K562 (cell line): ENCODE measurements around the gene FIBP. TPM values are rescaled to one million over a fixed set of nuclear protein-coding genes. Genes with fewer than 3 reads are reported as not detected.
A peak's percentile ranks its signal among the peaks of the same experiment; 100 is the strongest.

Experiments used
- CHD2 ChIP-seq: IDR thresholded peaks from 2 replicates; pipeline ENCODE4 v1.6.1; 2011; ENCODE audit warnings: low read depth, low read length
- EGR1 ChIP-seq: fragments of 450-650 bp; conservative IDR thresholded peaks from 2 replicates; pipeline ENCODE4 v1.6.1; 2017; ENCODE audit warnings: mild to moderate bottlenecking
- ETV1 ChIP-seq: fragments of 450-650 bp; conservative IDR thresholded peaks from 2 replicates; pipeline ENCODE4 v1.6.1; 2016; ENCODE audit warnings: missing genetic modification characterization, control low read depth, low read depth, missing compliant biosample characterization
- EZH2 ChIP-seq: IDR thresholded peaks from 2 replicates; pipeline ENCODE4 v1.6.1; 2012; ENCODE audit warnings: low read depth, mild to moderate bottlenecking, inconsistent platforms, low read length, borderline replicate concordance
- FOXJ2 ChIP-seq: fragments of 200-800 bp; sonication (Bioruptor generic); IDR thresholded peaks from 2 replicates; pipeline ENCODE4 v1.6.1; 2016; ENCODE audit warnings: missing genetic modification characterization, missing compliant biosample characterization
- MAFF ChIP-seq: IDR thresholded peaks from 2 replicates; pipeline ENCODE4 v1.6.1; 2012; ENCODE audit warnings: low read length, improper control_type of control experiment
- MTA3 ChIP-seq: fragments of 450-650 bp; formaldehyde crosslinking; IDR thresholded peaks from 2 replicates; pipeline ENCODE4 v1.6.1; 2017; ENCODE audit warnings: mild to moderate bottlenecking, borderline replicate concordance
- MXI1 ChIP-seq: IDR thresholded peaks from 2 replicates; pipeline ENCODE4 v1.6.1; 2011; ENCODE audit warnings: low read depth, mild to moderate bottlenecking, improper control_type of control experiment, low read length
- NR4A1 ChIP-seq, 2 experiments: fragments of 250-450 bp in 1 of 2; fragments of 450-650 bp in 1 of 2; sonication (Bioruptor Pico) in 1 of 2; IDR thresholded peaks; 2 replicates each; pipeline versions ENCODE4 v1.4.0 to v1.6.1; 2016 to 2020; ENCODE audit warnings: mild to moderate bottlenecking in 2 of 2, missing compliant biosample characterization in 1 of 2, missing genetic modification characterization in 1 of 2, moderate library complexity in 1 of 2
- PHB2 ChIP-seq: fragments of 450-650 bp; IDR thresholded peaks from 2 replicates; pipeline ENCODE4 v1.6.1; 2017; ENCODE audit warnings: low read depth
- PRPF4 ChIP-seq: fragments of 200-400 bp; formaldehyde crosslinking; IDR thresholded peaks from one replicate; pipeline ENCODE4 v1.6.1; 2017; ENCODE audit warnings: low read length, low read depth, mild to moderate bottlenecking; ENCODE audit not compliant: insufficient read depth, poor library complexity, severe bottlenecking
- PURB ChIP-seq: sonication (generic); formaldehyde crosslinking; IDR thresholded peaks from 2 replicates; pipeline ENCODE4 v1.9.0; 2021; ENCODE audit warnings: low read depth, mild to moderate bottlenecking, missing genetic modification reagents
- RBFOX2 ChIP-seq: fragments of 200-400 bp; formaldehyde crosslinking; IDR thresholded peaks from 2 replicates; pipeline ENCODE4 v1.6.1; 2017; ENCODE audit warnings: low read depth, mild to moderate bottlenecking, low read length, moderate library complexity
- SIN3A ChIP-seq, 2 experiments: fragments of 150-350 bp in 1 of 2; IDR thresholded peaks; 2 replicates each; pipeline ENCODE4 v1.6.1; 2011 to 2016; ENCODE audit warnings: borderline replicate concordance in 2 of 2, low read depth in 2 of 2, low read length in 2 of 2, mild to moderate bottlenecking in 2 of 2, moderate library complexity in 2 of 2; ENCODE audit not compliant: control insufficient read depth in 1 of 2
- SP1 ChIP-seq: sonication (generic); formaldehyde crosslinking; IDR thresholded peaks from 2 replicates; pipeline ENCODE4 v1.8.1; 2022; ENCODE audit warnings: mild to moderate bottlenecking, missing genetic modification reagents
- XRCC5 ChIP-seq: fragments of 200-400 bp; formaldehyde crosslinking; IDR thresholded peaks from 2 replicates; pipeline ENCODE4 v1.6.1; 2017; ENCODE audit warnings: low read depth, mild to moderate bottlenecking, low read length
- ZNF253 ChIP-seq: fragments of 250-450 bp; sonication (Bioruptor Pico); conservative IDR thresholded peaks from 2 replicates; pipeline ENCODE4 v1.6.1; 2021; ENCODE audit warnings: mild to moderate bottlenecking
- polyA plus RNA-seq, 8 experiments: library from polyadenylated mRNA; depleted of rRNA in 4 of 8; stranded (reverse) in 5 of 8; unstranded in 3 of 8; fragments of >200 nt; fragmentation: Nextera tagmentation in 2 of 8; fragmentation: Illumina TruSeq in 1 of 8; extraction: Ambion mirVana in 2 of 8; extraction: Trizol in 1 of 8; gene quantifications; 2 replicates each; pipeline versions ENCODE4 v1.2.1 to v1.2.3, GENCODE V29; 2011 to 2014; ENCODE audit warnings: inconsistent platforms in 1 of 8, missing spikeins in 1 of 8
- total RNA-seq, 7 experiments: library from RNA; depleted of rRNA in 6 of 7; stranded (reverse); fragments of >200 nt in 6 of 7; fragmentation: Illumina TruSeq in 2 of 7; extraction: Trizol in 2 of 7; gene quantifications; 2 replicates each; pipeline versions ENCODE4 v1.2.1 to v1.2.3, GENCODE V29; 2011 to 2021; ENCODE audit warnings: low replicate concordance in 1 of 7
- TF ChIP-seq, protein P1 (sequence below): fragments of 450-650 bp; formaldehyde crosslinking; IDR thresholded peaks from 2 replicates; pipeline ENCODE4 v1.4.0; 2022; ENCODE audit warnings: mild to moderate bottlenecking, moderate library complexity
- TF ChIP-seq, protein P2 (sequence below): sonication (generic); formaldehyde crosslinking; IDR thresholded peaks from 2 replicates; pipeline ENCODE4 v1.9.0; 2022; ENCODE audit warnings: mild to moderate bottlenecking, missing genetic modification reagents
- TF ChIP-seq, protein P3 (sequence below): IDR thresholded peaks from 2 replicates; pipeline ENCODE4 v1.6.1; 2011; ENCODE audit not compliant: insufficient read length; ENCODE audit errors: extremely low read depth
- TF ChIP-seq, protein P4 (sequence below): fragments of 450-650 bp; IDR thresholded peaks from 2 replicates; pipeline ENCODE4 v1.6.1; 2016; ENCODE audit warnings: borderline replicate concordance
- TF ChIP-seq, protein P5 (sequence below): sonication (generic); formaldehyde crosslinking; IDR thresholded peaks from 2 replicates; pipeline ENCODE4 v1.5.0; 2020; ENCODE audit warnings: missing genetic modification reagents

The FIBP gene
- total and polyA plus RNA-seq, 9 of the 15 experiments (the other 6 are each of a cell fraction or from before 2014, with no cell fraction given) = 41.2 to 79.2 (median 48.6) TPM

DNA sequence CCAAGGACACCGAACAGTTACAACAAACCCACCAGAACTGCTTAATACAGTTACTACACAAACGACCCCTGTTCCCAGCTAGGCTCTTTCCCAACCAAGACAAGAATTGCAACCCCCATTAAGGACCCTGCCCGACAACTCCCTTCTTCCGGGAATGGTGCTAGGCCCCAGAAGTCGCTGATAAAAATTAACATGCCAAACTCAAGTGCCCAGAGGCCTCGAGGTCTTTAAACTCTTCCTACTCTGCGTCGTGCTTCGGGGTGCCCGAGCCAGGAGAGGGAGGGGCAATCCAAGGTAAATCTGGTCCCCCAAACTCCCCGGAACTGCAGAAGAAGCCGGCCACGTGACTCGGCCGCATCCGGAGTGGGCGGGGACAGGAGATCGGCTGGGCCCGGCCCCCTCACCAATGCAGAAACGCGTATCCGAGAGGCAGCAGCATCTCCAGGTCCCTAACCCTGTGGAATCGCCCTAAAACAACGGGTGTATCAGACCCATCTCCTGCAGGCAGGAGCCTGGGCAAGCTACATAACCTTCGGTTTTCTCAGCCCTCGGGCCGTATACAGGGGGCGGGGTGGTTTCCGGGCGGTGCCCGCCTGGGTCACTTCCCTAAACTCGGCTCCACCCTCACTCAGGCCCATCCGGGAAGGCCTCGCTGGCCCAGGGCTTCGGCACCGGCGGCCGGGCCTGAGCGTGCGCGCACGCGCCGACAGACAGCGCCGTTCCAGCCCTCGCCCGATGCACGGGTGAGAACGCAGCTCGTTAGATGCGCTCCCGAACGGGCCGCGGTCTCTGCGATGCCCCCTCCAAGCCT is 31.4 kb downstream of the FIBP start (continued):
- TF ChIP-seq, protein P1, sequence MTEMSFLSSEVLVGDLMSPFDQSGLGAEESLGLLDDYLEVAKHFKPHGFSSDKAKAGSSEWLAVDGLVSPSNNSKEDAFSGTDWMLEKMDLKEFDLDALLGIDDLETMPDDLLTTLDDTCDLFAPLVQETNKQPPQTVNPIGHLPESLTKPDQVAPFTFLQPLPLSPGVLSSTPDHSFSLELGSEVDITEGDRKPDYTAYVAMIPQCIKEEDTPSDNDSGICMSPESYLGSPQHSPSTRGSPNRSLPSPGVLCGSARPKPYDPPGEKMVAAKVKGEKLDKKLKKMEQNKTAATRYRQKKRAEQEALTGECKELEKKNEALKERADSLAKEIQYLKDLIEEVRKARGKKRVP = no peak
- TF ChIP-seq FOXJ2 (tag) (no peak), ZNF253 (CRISPR knock-in tag) (no peak), EZH2 (no peak), MAFF (no peak), ETV1 (tag) (peak; percentile 93), NR4A1 (CRISPR knock-in tag; IDR thresholded peaks at IDR 0.05) (no peak; the same call in 1 of the 2 replicates), NR4A1 (tag; IDR thresholded peaks at IDR 0.05) (no peak), PURB (no peak), PRPF4 (peak; percentile 90), XRCC5 (peak; percentile 11; the same call in 1 of the 2 replicates), CHD2 (no peak), RBFOX2 (no peak), PHB2 (no peak), EGR1 (0 out of 2 replicates have a peak, but pooled peaks have one; percentile 3), MXI1 (peak; percentile 77; the same call in 1 of the 2 replicates), SP1 (CRISPR knock-in tag) (peak; percentile 91), MTA3 (peak; percentile 19; the same call in 1 of the 2 replicates), SIN3A (IDR thresholded peaks at IDR 0.05; ENCODE audit: borderline replicate concordance in 2 of 2, control insufficient read depth in 1 of 2, low read depth in 2 of 2, low read length in 2 of 2) (peak; percentile 87 to 95; a peak in 3 of 4 replicates)
- TF ChIP-seq, protein P2, sequence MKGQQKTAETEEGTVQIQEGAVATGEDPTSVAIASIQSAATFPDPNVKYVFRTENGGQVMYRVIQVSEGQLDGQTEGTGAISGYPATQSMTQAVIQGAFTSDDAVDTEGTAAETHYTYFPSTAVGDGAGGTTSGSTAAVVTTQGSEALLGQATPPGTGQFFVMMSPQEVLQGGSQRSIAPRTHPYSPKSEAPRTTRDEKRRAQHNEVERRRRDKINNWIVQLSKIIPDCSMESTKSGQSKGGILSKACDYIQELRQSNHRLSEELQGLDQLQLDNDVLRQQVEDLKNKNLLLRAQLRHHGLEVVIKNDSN = peak; percentile 97
- TF ChIP-seq, protein P3, sequence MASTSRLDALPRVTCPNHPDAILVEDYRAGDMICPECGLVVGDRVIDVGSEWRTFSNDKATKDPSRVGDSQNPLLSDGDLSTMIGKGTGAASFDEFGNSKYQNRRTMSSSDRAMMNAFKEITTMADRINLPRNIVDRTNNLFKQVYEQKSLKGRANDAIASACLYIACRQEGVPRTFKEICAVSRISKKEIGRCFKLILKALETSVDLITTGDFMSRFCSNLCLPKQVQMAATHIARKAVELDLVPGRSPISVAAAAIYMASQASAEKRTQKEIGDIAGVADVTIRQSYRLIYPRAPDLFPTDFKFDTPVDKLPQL = no peak
- TF ChIP-seq, protein P4, sequence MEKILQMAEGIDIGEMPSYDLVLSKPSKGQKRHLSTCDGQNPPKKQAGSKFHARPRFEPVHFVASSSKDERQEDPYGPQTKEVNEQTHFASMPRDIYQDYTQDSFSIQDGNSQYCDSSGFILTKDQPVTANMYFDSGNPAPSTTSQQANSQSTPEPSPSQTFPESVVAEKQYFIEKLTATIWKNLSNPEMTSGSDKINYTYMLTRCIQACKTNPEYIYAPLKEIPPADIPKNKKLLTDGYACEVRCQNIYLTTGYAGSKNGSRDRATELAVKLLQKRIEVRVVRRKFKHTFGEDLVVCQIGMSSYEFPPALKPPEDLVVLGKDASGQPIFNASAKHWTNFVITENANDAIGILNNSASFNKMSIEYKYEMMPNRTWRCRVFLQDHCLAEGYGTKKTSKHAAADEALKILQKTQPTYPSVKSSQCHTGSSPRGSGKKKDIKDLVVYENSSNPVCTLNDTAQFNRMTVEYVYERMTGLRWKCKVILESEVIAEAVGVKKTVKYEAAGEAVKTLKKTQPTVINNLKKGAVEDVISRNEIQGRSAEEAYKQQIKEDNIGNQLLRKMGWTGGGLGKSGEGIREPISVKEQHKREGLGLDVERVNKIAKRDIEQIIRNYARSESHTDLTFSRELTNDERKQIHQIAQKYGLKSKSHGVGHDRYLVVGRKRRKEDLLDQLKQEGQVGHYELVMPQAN = peak; percentile 98
- TF ChIP-seq, protein P5, sequence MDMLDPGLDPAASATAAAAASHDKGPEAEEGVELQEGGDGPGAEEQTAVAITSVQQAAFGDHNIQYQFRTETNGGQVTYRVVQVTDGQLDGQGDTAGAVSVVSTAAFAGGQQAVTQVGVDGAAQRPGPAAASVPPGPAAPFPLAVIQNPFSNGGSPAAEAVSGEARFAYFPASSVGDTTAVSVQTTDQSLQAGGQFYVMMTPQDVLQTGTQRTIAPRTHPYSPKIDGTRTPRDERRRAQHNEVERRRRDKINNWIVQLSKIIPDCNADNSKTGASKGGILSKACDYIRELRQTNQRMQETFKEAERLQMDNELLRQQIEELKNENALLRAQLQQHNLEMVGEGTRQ (CRISPR knock-in tag) = peak; percentile 95
